ENCODE results near the gene TEKT3. TPM values are rescaled to one million over a fixed set of nuclear protein-coding genes. Genes with fewer than 3 reads are reported as not detected.

The TEKT3 gene
- total and polyA plus RNA-seq, 9 of the 15 experiments (the other 6 are each of a cell fraction or from before 2014, with no cell fraction given) = not detected

- TF ChIP-seq UBTF (IDR thresholded peaks at IDR 0.05; ENCODE audit: borderline replicate concordance in 1 of 2, low read depth in 2 of 2, low read length in 2 of 2) = 0 out of 4 replicates have a peak, but pooled peaks of 1 of the 2 experiments have one; percentile 26
- TF ChIP-seq TEAD4 (IDR thresholded peaks at IDR 0.05; ENCODE audit: low read length) = no peak
- TF ChIP-seq TEAD4 (CRISPR knock-in tag; IDR thresholded peaks at IDR 0.05; ENCODE audit: borderline replicate concordance) = no peak
- TF ChIP-seq, protein P1, sequence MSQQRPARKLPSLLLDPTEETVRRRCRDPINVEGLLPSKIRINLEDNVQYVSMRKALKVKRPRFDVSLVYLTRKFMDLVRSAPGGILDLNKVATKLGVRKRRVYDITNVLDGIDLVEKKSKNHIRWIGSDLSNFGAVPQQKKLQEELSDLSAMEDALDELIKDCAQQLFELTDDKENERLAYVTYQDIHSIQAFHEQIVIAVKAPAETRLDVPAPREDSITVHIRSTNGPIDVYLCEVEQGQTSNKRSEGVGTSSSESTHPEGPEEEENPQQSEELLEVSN (IDR thresholded peaks at IDR 0.05; ENCODE audit: borderline replicate concordance in 1 of 2, extremely low read depth in 1 of 2, insufficient read depth in 1 of 2, insufficient read length in 1 of 2, low read depth in 1 of 2, low read length in 1 of 2, poor library complexity in 1 of 2, severe bottlenecking in 1 of 2) = peak in 1 of 2 experiments; percentile 70
- TF ChIP-seq ZNF766 (CRISPR knock-in tag; conservative IDR thresholded peaks at IDR 0.05) = no peak
- TF ChIP-seq ZNF121 (CRISPR knock-in tag; conservative IDR thresholded peaks at IDR 0.05) = no peak
- peak; percentile 61 to 68; a peak in 2 of 4 replicates for TF ChIP-seq MAZ (CRISPR knock-in tag; conservative IDR thresholded peaks at IDR 0.05 in 1 of 2, IDR thresholded peaks at IDR 0.05 in 1 of 2)
These were observed 78.8 kb downstream of the TEKT3 start (continued) for GRCh38 chr17:15262291-15263205.

All from K562 (cell line).